GM08714 (cell line): ENCODE data around the gene DTWD2.
"Not testable (repeated sequence)": the region's sequence is repeated elsewhere in the genome, so short reads cannot be mapped to it uniquely, and the experiment has no call there.

Experiments used
- H3K4me3 ChIP-seq: fragments of 200-500 bp; sonication (Bioruptor generic); 2 replicates; pipeline ENCODE4 v1.5.1; 2014; ENCODE audit warnings: mild to moderate bottlenecking, low read length, inconsistent platforms
- ZNF274 ChIP-seq: IDR thresholded peaks from 2 replicates; pipeline ENCODE4 v1.6.1; 2012; ENCODE audit warnings: mild to moderate bottlenecking, low read depth, low read length

The DTWD2 gene

GRCh38 chr5:119019501-119019900, 31.2 kb upstream of the DTWD2 start:
- H3K4me3 ChIP-seq: no peak overlapping the region
- no peak for TF ChIP-seq ZNF274

GRCh38 chr5:119017994-119018393, 29.6 kb upstream of the DTWD2 start:
- no peak overlapping the region for H3K4me3 ChIP-seq
- TF ChIP-seq ZNF274: no peak

DNA sequence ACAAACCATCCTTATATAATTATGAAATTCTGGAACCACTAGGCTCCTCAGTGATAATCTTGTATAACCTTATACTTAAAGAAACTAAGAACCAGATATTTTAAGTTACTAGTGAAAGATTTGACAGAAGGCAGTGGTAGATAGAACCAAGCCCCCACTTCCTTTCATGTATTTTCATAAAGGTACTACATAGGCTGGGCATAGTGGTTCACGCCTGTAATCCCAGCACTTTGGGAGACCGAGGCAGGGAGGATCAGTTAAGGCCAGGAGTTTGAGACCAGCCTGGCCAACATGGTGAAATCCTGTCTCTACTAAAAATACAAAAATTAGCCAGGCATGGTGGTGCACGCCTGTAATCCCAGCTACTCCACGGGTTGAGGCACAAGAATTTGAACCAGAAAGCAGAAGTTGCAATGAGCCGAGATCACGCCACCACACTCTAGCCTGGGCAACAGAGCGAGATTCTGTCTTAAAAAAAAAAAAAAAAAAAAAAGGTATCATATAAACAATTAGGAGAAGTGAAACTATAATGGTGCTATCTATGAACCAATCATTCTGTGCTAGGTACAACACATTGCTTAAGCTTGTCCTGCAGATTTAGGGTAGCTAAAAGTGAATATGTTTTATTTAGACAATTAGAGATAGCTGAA, 27.9 kb upstream of the DTWD2 start:
- TF ChIP-seq ZNF274: no peak
- H3K4me3 ChIP-seq: no peak overlapping the region

DNA sequence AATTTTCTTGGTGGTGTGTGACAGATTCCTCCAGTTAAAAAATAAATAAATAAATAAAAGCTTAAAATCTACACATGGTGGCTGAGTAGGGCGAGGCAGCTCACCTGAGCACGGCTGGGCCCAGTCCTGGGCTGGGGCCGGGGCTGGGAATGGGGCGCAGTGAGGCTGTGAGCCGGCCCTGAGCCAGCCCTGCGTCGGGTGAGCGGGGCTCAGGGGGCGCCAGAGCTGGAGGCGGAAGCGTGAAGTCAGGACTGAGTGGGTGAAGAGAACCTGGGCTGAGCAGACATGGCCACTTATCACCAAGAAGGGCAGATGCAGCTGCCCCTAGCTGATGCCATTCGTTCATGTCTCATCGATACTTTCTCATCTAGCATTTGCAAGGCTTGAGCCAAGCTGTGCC, 22.8 kb upstream of the DTWD2 start:
- H3K4me3 ChIP-seq: no peak overlapping the region
- no peak for TF ChIP-seq ZNF274

GRCh38 chr5:119010206-119010605, 21.9 kb upstream of the DTWD2 start:
- no peak for TF ChIP-seq ZNF274
- no peak overlapping the region for H3K4me3 ChIP-seq

- H3K4me3 ChIP-seq: no peak overlapping the region
- no peak for TF ChIP-seq ZNF274
Observed at GRCh38 chr5:119009131-119009530, 20.8 kb upstream of the DTWD2 start.

DNA sequence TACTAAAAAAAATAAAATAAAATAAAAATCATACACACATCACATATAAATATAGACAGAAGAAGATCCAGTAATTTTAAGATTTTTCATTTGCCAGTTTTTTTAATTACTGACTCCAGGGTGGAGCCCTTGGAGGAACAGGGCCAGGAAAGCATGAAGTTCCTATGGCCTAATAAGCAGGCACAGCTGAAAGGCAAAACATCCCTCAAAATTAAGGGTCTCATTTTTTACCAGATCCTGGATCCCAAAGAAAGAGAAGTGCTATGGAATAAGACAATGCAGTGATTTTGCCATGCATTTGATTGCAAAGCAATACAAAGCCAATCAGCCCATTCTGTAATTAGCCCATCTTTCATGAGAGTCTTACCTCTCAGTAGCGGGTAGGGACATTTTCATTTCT, 11.3 kb upstream of the DTWD2 start:
- no peak for TF ChIP-seq ZNF274
- H3K4me3 ChIP-seq: no peak overlapping the region

DNA sequence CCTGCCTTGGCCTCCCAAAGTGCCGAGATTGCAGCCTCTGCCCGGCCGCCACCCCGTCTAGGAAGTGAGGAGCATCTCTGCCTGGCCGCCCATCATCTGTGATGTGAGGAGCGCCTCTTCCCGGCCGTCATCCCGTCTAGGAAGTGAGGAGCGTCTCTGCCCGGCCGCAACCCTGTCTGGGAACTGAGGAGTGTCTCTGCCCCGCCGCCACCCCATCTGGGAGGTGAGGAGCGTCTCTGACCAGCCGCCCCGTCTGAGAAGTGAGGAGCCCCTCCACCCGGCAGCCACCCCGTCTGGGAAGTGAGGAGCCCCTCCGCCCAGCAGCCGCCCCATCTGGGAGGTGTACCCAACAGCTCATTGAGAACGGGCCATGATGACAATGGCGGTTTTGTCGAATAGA, 10.5 kb upstream of the DTWD2 start:
- not testable (repeated sequence) for H3K4me3 ChIP-seq

GRCh38 chr5:118996098-118996497, 7.8 kb upstream of the DTWD2 start:
- no peak overlapping the region for H3K4me3 ChIP-seq
- no peak for TF ChIP-seq ZNF274

DNA sequence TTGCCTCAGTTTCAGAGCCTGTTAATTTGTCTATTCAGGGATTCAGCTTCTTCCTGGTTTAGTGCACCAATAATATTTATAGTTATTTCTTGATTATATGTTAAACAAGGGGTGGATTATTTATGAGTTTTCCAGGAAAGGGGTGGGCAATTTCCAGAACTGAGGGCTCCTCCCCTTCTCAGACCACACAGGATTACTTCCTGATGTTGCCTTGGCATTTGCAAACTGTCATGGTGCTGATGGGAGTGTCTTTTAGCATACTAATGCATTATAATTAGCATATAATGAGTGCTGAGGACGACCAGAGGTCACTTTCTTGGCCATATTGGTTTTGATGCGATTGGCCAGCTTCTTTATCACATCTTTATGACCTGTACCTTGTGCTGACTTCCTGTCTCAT, 6.2 kb upstream of the DTWD2 start:
- no peak overlapping the region for H3K4me3 ChIP-seq
- no peak for TF ChIP-seq ZNF274

DNA sequence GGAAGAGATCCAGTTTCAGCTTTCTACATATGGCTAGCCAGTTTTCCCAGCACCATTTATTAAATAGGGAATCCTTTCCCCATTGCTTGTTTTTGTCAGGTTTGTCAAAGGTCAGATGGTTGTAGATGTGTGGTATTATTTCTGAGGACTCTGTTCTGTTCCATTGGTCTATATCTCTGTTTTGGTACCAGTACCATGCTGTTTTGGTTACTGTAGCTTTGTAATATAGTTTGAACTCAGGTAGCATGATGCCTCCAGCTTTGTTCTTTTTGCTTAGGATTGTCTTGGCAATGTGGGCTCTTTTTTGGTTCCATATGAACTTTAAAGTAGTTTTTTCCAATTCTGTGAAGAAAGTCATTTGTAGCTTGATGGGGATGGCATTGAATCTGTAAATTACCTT, 4.8 kb upstream of the DTWD2 start:
- not testable (repeated sequence) for H3K4me3 ChIP-seq

GRCh38 chr5:118992055-118992454, 3.7 kb upstream of the DTWD2 start:
- H3K4me3 ChIP-seq: not testable (repeated sequence)

GRCh38 chr5:118990582-118990981, 2.2 kb upstream of the DTWD2 start:
- no peak overlapping the region for H3K4me3 ChIP-seq
- no peak for TF ChIP-seq ZNF274

DNA sequence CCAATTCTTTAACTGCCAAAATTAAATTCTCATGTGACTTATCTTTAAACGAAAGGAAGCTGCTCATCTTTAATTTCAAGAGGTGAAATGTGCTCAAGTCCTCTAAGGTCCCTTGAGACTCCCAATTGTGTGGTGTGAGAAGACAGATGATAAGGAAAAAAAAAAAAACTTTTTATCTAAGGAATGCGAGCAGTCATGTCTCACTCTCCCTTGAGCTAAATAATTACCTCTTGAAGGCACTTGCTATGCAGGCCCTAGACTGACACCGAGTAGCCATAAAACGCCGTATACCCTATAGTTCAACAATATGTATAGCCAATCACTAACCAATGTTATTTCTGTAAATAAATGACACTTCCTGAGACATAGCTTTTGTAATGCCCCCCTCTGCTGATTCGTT, 1.5 kb upstream of the DTWD2 start:
- no peak for TF ChIP-seq ZNF274

DNA sequence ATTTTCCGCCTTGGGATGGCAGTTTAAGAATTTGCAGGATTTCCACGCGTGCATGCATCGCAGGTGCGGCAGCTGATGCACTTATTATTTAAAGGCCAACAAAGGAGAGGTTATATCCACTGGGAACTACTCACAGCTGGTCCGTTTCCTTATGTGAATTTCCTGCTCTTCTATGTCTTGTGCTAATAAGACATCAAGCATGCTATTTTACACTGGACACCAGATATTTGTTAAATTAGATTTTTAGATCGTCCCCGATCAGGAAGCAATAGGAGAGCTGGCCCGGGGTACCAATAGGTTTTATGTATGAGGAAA, 476 bp upstream of the DTWD2 start:
- H3K4me3 ChIP-seq: peak overlapping the region; percentile 94
- no peak for TF ChIP-seq ZNF274

More for the DNA sequence above, 1.5 kb upstream of the DTWD2 start:
- H3K4me3 ChIP-seq: no peak overlapping the region

GRCh38 chr5:118984602-118985001, 3.7 kb downstream of the DTWD2 start:
- no peak overlapping the region for H3K4me3 ChIP-seq
- no peak for TF ChIP-seq ZNF274

GRCh38 chr5:118981783-118982182, 6.6 kb downstream of the DTWD2 start:
- H3K4me3 ChIP-seq: no peak overlapping the region
- no peak for TF ChIP-seq ZNF274
